Panc1 (cell line): ENCODE measurements around the gene ECHDC3. TPM values are rescaled to one million over a fixed set of nuclear protein-coding genes. Genes with fewer than 3 reads are reported as not detected.

Source experiments
- ATAC-seq: fragments of 200-7000 bp; cut with Tn5 transposase; 2 replicates; pipeline ENCODE4 v1.9.1; 2020; ENCODE audit warnings: mild to moderate bottlenecking, moderate library complexity
- BruUV-seq: library from RNA; stranded (reverse); fragments of 400-500 nt; replicated peaks from 2 replicates; lab custom pipeline; 2021; lab: Mats Ljungman, UMichigan
- CTCF ChIA-PET: fragments of 300-600 bp; sonication (Branson Sonifier 250); formaldehyde crosslinking; loops from one replicate; lab custom pipeline; 2022; ENCODE audit warnings: antibody characterized with exemption; lab: Charles Lee
- POLR2A ChIA-PET: fragments of 300-600 bp; sonication (Branson Sonifier 250); formaldehyde crosslinking; loops from one replicate; lab custom pipeline; 2022; ENCODE audit warnings: antibody characterized with exemption; lab: Charles Lee
- DNase-seq: peaks from one replicate; pipeline ENCODE4 v3.0.0-alpha.2; 2010; ENCODE audit warnings: low read depth, low spot score
- H3K27ac ChIP-seq: 2 replicates; pipeline ENCODE4 v1.5.1; 2011; ENCODE audit warnings: mild to moderate bottlenecking, low read length, inconsistent platforms
- H3K27me3 ChIP-seq: fragments of 200-500 bp; sonication (Bioruptor generic); 2 replicates; pipeline ENCODE4 v1.6.0; 2014; ENCODE audit warnings: low read length, inconsistent platforms; ENCODE audit not compliant: control insufficient read depth, insufficient read depth
- H3K36me3 ChIP-seq: fragments of 200-500 bp; sonication (Bioruptor generic); 2 replicates; pipeline ENCODE4 v1.5.1; 2014; ENCODE audit warnings: inconsistent platforms, mild to moderate bottlenecking, low read length, moderate library complexity; ENCODE audit not compliant: control insufficient read depth, insufficient read depth
- H3K4me1 ChIP-seq: 2 replicates; pipeline ENCODE4 v1.5.1; 2011; ENCODE audit warnings: inconsistent platforms, mild to moderate bottlenecking, low read length, moderate library complexity; ENCODE audit not compliant: control insufficient read depth, insufficient read depth
- H3K4me3 ChIP-seq, 2 experiments: 2 replicates each; pipeline ENCODE4 v1.5.1; 2011 to 2012; ENCODE audit warnings: low read depth in 2 of 2, low read length in 2 of 2, mild to moderate bottlenecking in 2 of 2, inconsistent platforms in 1 of 2, moderate library complexity in 1 of 2
- H3K9me3 ChIP-seq: fragments of 200-500 bp; sonication (Bioruptor generic); 2 replicates; pipeline ENCODE4 v1.5.1; 2014; ENCODE audit warnings: low read depth, mild to moderate bottlenecking, inconsistent platforms, low read length, moderate library complexity; ENCODE audit not compliant: control insufficient read depth, insufficient read depth
- CTCF ChIP-seq: fragments of 450-650 bp; IDR thresholded peaks from 2 replicates; pipeline ENCODE4 v1.5.1; 2017; ENCODE audit warnings: mild to moderate bottlenecking
- POLR2AphosphoS5 ChIP-seq: IDR thresholded peaks from 2 replicates; pipeline ENCODE4 v1.6.1; 2012; ENCODE audit warnings: mild to moderate bottlenecking, low read depth, low read length, moderate library complexity
- REST ChIP-seq, 2 experiments: IDR thresholded peaks; 2 replicates each; pipeline ENCODE4 v1.6.1; 2011 to 2012; ENCODE audit warnings: low read depth in 2 of 2, control low read depth in 1 of 2, low read length in 1 of 2, mild to moderate bottlenecking in 1 of 2, moderate library complexity in 1 of 2; ENCODE audit not compliant: insufficient read depth in 1 of 2
- SIN3A ChIP-seq: IDR thresholded peaks from 2 replicates; pipeline ENCODE4 v1.6.1; 2012; ENCODE audit warnings: low read depth, mild to moderate bottlenecking, low read length, moderate library complexity, borderline replicate concordance; ENCODE audit not compliant: insufficient read depth
- TCF7L2 ChIP-seq: IDR thresholded peaks from 2 replicates; pipeline ENCODE4 v1.6.1; 2011; ENCODE audit warnings: mild to moderate bottlenecking, low read depth, low read length, inconsistent platforms
- in situ Hi-C: cut with HindIII; loops from 2 replicates; pipeline ENCODE4 v1.10.0; 2016; ENCODE audit warnings: low sequenced_read_pairs, low pct_unique_long_range_greater_than_20kb
- intact Hi-C: fragments of 100-400 bp; cut with micrococcal nuclease; formaldehyde crosslinking; loops from one replicate; pipeline ENCODE4 v1.10.0; 2022; ENCODE audit not compliant: unreplicated experiment
- total RNA-seq: library from RNA; stranded (reverse); gene quantifications from one replicate; pipeline ENCODE4 v1.2.1, GENCODE V29; 2021; ENCODE audit not compliant: unreplicated experiment

ECHDC3 gene
- total RNA-seq, 1 experiment from 2014 or later = 5.8 TPM

- ChIA-PET POLR2A (no interaction called here), CTCF (no interaction called here)
- in situ Hi-C loops (no loop called here), intact Hi-C loops (no loop called here)
- ATAC-seq (no peak), DNase-seq (no peak)
- Histone ChIP-seq H3K4me3 (no peak overlapping the region), H3K27me3 (no peaks in the 10 kb centered on the region), H3K36me3 (no peaks in the 10 kb centered on the region), H3K9me3 (no peaks in the 10 kb centered on the region), H3K4me1 (no peaks in the 10 kb centered on the region), H3K27ac (no peak overlapping the region)
- no peak for TF ChIP-seq POLR2AphosphoS5
- no peak for TF ChIP-seq SIN3A
- BruUV-seq = no TSS peak
Observed at GRCh38 chr10:11746883-11747539, 4.8 kb downstream of the ECHDC3 start.

DNA sequence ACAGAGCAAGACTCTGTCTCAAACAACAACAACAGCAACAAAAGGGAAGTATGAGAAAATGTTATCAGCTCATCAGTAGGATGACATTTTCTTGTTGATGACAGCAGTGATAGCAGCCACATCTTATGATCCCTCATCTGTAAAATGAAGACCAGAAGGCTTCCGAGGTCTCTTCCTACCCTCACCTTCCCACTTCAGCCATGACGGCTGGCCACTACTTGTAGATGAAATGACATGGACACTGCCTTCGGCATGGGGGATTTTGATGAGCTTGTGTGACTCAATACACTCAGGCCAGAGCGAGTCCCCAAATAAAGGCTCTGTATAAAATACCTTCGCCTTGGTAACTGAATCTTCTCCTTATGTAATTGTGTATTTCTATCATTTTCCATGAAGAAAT is 6.7 kb downstream of the ECHDC3 start:
- no TSS peak for BruUV-seq
- POLR2A ChIA-PET = no interaction called here
- ATAC-seq (no peak), DNase-seq (no peak)
- in situ Hi-C loops (no loop called here), intact Hi-C loops (no loop called here)
- H3K27ac ChIP-seq = no peak overlapping the region
- CTCF ChIA-PET = no interaction called here
- H3K36me3 ChIP-seq = no peaks in the 10 kb centered on the region; the same call in 1 of the 2 replicates
- H3K4me3 ChIP-seq = no peak overlapping the region
- H3K9me3 ChIP-seq = no peaks in the 10 kb centered on the region
- TF ChIP-seq SIN3A = no peak
- TF ChIP-seq POLR2AphosphoS5 = no peak
- no peak for TF ChIP-seq CTCF
- no peak for TF ChIP-seq TCF7L2
- TF ChIP-seq REST (IDR thresholded peaks at IDR 0.05; ENCODE audit: insufficient read depth in 1 of 2, low read depth in 2 of 2, low read length in 1 of 2) = no peak
- H3K27me3 ChIP-seq = no peaks in the 10 kb centered on the region
- no peaks in the 10 kb centered on the region for H3K4me1 ChIP-seq

- ATAC-seq = no peak
- Histone ChIP-seq H3K27ac (no peak overlapping the region), H3K36me3 (no peaks in the 10 kb centered on the region; the same call in 1 of the 2 replicates), H3K9me3 (no peaks in the 10 kb centered on the region), H3K4me1 (no peaks in the 10 kb centered on the region), H3K27me3 (no peaks in the 10 kb centered on the region), H3K4me3 (no peak overlapping the region)
- TF ChIP-seq REST (IDR thresholded peaks at IDR 0.05; ENCODE audit: insufficient read depth in 1 of 2, low read depth in 2 of 2, low read length in 1 of 2) (no peak), POLR2AphosphoS5 (no peak), CTCF (no peak), TCF7L2 (no peak), SIN3A (no peak)
- no TSS peak for BruUV-seq
- ChIA-PET CTCF (no interaction called here), POLR2A (interaction anchor here (0.5 kb wide), 1 partner anchor 33 kb away, joined by 14 read pairs; no protein-coding TSS in a partner anchor)
- no peak for DNase-seq
- in situ Hi-C loops (no loop called here), intact Hi-C loops (no loop called here)
Observed at GRCh38 chr10:11750420-11750819, 8.2 kb downstream of the ECHDC3 start.
